Measurements from ENCODE around the gene PTPRJ. TPM values are rescaled to one million over a fixed set of nuclear protein-coding genes. Genes with fewer than 3 reads are reported as not detected.

PTPRJ gene
- total and polyA plus RNA-seq, 4 donors: 4.1 to 24.7 (median 14.6) TPM

DNA sequence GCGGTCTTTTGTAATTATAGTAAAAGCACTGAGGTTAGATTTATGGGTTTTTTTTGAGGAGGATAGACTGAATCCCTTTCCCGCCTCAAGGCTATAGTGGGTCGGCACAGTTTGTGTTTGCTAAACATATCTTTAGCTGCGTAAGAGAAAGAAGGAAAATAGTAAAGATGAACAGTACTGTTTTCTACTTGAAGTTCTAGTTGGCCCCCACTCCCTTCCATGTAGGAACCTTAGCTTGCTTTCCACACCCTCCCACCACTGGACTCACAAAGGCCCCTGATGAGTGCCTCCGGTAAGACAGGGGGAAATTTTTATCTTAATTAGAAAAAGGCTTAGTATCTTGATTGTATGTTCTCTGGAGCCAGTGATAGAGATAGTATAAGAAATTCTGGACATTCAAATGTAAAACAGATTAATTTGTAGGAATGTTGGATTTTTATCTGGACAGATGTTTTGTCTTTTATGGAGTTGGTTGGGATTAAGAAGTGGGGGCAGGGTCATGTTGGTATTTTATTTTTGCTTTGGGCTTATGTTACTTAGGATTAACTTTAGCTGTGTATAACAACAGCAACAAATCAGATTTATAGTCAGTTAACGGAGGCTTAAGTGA is 49.4 kb downstream of the PTPRJ start:
- DNase-seq (ENCODE audit: low spot score): no peak
- Histone ChIP-seq H3K9ac (ENCODE audit: low read depth in 1 of 2, low read length in 2 of 2) (no peak overlapping the region), H3K36me3 (ENCODE audit: control insufficient read depth in 4 of 4, insufficient read depth in 3 of 4, low read depth in 1 of 4, low read length in 3 of 4) (no peaks in the 10 kb centered on the region), H3K9me3 (ENCODE audit: control insufficient read depth in 4 of 4, low read length in 3 of 4) (no peaks in the 10 kb centered on the region), H3K4me3 (ENCODE audit: low read depth in 1 of 3, low read length in 3 of 3) (no peak overlapping the region), H3K27me3 (ENCODE audit: control insufficient read depth in 4 of 4, insufficient read depth in 4 of 4, low read length in 3 of 4) (no peaks in the 10 kb centered on the region), H3K27ac (ENCODE audit: low read depth in 1 of 2, low read length in 2 of 2) (no peak overlapping the region), H3K4me1 (ENCODE audit: control insufficient read depth in 4 of 4, insufficient read depth in 4 of 4, low read length in 3 of 4) (peaks cover 0 to 16% (median 9%) of the 10 kb centered on the region in 4 donors)
- WGBS: 84% methylated on average over 6 of the region's 6 CpGs
- TF ChIP-seq REST (IDR thresholded peaks at IDR 0.05) (no peak), NR2F2 (IDR thresholded peaks at IDR 0.05) (no peak), RAD21 (IDR thresholded peaks at IDR 0.05) (no peak), RXRA (IDR thresholded peaks at IDR 0.05) (no peak)

- peaks cover 0 to 16% (median 10%) of the 10 kb centered on the region in 4 donors for H3K4me1 ChIP-seq (ENCODE audit: control insufficient read depth in 4 of 4, insufficient read depth in 4 of 4, low read length in 3 of 4)
Observed at GRCh38 chr11:48031602-48032001, 51.2 kb downstream of the PTPRJ start.

More at GRCh38 chr11:48031602-48032001, 51.2 kb downstream of the PTPRJ start:
- H3K27ac ChIP-seq (ENCODE audit: low read depth in 1 of 2, low read length in 2 of 2): peak overlapping the region in 1 of 2 donors; percentile 34
- WGBS: 90% methylated on average over 6 of the region's 6 CpGs
- TF ChIP-seq EGR1 (IDR thresholded peaks at IDR 0.05; ENCODE audit: low read depth in 2 of 2): no peak
- TF ChIP-seq REST (IDR thresholded peaks at IDR 0.05): no peak
- TF ChIP-seq FOXA1 (IDR thresholded peaks at IDR 0.05): no peak
- TF ChIP-seq, protein P1, sequence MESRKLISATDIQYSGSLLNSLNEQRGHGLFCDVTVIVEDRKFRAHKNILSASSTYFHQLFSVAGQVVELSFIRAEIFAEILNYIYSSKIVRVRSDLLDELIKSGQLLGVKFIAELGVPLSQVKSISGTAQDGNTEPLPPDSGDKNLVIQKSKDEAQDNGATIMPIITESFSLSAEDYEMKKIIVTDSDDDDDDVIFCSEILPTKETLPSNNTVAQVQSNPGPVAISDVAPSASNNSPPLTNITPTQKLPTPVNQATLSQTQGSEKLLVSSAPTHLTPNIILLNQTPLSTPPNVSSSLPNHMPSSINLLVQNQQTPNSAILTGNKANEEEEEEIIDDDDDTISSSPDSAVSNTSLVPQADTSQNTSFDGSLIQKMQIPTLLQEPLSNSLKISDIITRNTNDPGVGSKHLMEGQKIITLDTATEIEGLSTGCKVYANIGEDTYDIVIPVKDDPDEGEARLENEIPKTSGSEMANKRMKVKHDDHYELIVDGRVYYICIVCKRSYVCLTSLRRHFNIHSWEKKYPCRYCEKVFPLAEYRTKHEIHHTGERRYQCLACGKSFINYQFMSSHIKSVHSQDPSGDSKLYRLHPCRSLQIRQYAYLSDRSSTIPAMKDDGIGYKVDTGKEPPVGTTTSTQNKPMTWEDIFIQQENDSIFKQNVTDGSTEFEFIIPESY (IDR thresholded peaks at IDR 0.05): no peak
- TF ChIP-seq TAF1 (conservative IDR thresholded peaks at IDR 0.05): no peak
- no peak for TF ChIP-seq HNF4G (IDR thresholded peaks at IDR 0.05)
- TF ChIP-seq YY1 (IDR thresholded peaks at IDR 0.05): no peak
- no peak for TF ChIP-seq RXRA (IDR thresholded peaks at IDR 0.05)
- TF ChIP-seq JUND (IDR thresholded peaks at IDR 0.05): no peak
- no peak for TF ChIP-seq SP1 (IDR thresholded peaks at IDR 0.05)
- no peak for TF ChIP-seq MAX (IDR thresholded peaks at IDR 0.05)
- no peak overlapping the region for H3K9ac ChIP-seq (ENCODE audit: low read depth in 1 of 2, low read length in 2 of 2)
- no peak for DNase-seq (ENCODE audit: low spot score)
- H3K4me3 ChIP-seq (ENCODE audit: low read depth in 1 of 3, low read length in 3 of 3): no peak overlapping the region
- no peaks in the 10 kb centered on the region for H3K36me3 ChIP-seq (ENCODE audit: control insufficient read depth in 4 of 4, insufficient read depth in 3 of 4, low read depth in 1 of 4, low read length in 3 of 4)
- H3K27me3 ChIP-seq (ENCODE audit: control insufficient read depth in 4 of 4, insufficient read depth in 4 of 4, low read length in 3 of 4): no peaks in the 10 kb centered on the region
- H3K9me3 ChIP-seq (ENCODE audit: control insufficient read depth in 4 of 4, low read length in 3 of 4): no peaks in the 10 kb centered on the region

Data from liver (tissue), 9 donors.